DMS53 (cell line): Measurements from ENCODE around the gene ARMH4.

Experiments
- DNase-seq: peaks from one replicate; lab custom pipeline; 2025; lab: John Stamatoyannopoulos, UW

ARMH4 gene

GRCh38 chr14:57963071-57963470 is 188.9 kb downstream of the ARMH4 start:
- no peak for DNase-seq

GRCh38 chr14:57962325-57963035 is 189.5 kb downstream of the ARMH4 start:
- DNase-seq, result no peak

GRCh38 chr14:57961786-57962060 is 190.3 kb downstream of the ARMH4 start:
- DNase-seq, result no peak

GRCh38 chr14:57960946-57961785 is 190.8 kb downstream of the ARMH4 start:
- DNase-seq, result no peak

- no peak for DNase-seq
Observed at GRCh38 chr14:57957441-57957840, 194.6 kb downstream of the ARMH4 start.
